Right lobe of liver (tissue), 6 donors: ENCODE results near the gene SYMPK. TPM values are rescaled to one million over a fixed set of nuclear protein-coding genes. Genes with fewer than 3 reads are reported as not detected.
"Not testable (repeated sequence)": the region's sequence is repeated elsewhere in the genome, so short reads cannot be mapped to it uniquely, and the experiment has no call there.

Experiments
- ATAC-seq, 4 donors: fragments of 200-7000 bp; cut with Tn5 transposase; one replicate each; pipeline ENCODE4 v1.9.1; 2020; ENCODE audit warnings: mild to moderate bottlenecking in 4 of 4, moderate library complexity in 4 of 4
- DNase-seq, 3 donors: peaks; one replicate each; pipeline ENCODE4 v3.0.0-alpha.2; 2020
- H3K27ac ChIP-seq, 3 donors: fragments of 200-600 bp; one replicate each; pipeline ENCODE4 v1.8.0; 2022
- H3K27me3 ChIP-seq, 2 donors: fragments of 200-600 bp; one replicate each; pipeline ENCODE4 v1.8.0; 2022
- H3K36me3 ChIP-seq, 4 donors: fragments of 200-600 bp; sonication (generic) in 1 of 4; one replicate each; pipeline versions ENCODE4 v1.5.1 to v1.8.0; 2017 to 2022; ENCODE audit warnings: control low read depth in 1 of 4
- H3K4me1 ChIP-seq, 4 donors: fragments of 200-600 bp; sonication (generic) in 1 of 4; one replicate each; pipeline versions ENCODE4 v1.5.1 to v1.8.0; 2017 to 2022; ENCODE audit warnings: control low read depth in 1 of 4
- H3K4me3 ChIP-seq, 3 donors: fragments of 200-600 bp; one replicate each; pipeline ENCODE4 v1.8.0; 2022
- H3K9me3 ChIP-seq, 4 donors: fragments of 200-600 bp; sonication (generic) in 1 of 4; one replicate each; pipeline versions ENCODE4 v1.5.1 to v1.8.0; 2017 to 2022; ENCODE audit warnings: control low read depth in 1 of 4
- POLR2A ChIP-seq: fragments of 450-650 bp; IDR thresholded peaks from one replicate; pipeline ENCODE4 v1.6.1; 2017; ENCODE audit warnings: antibody characterized with exemption, mild to moderate bottlenecking
- WGBS: methylation state at CpG from one replicate; pipeline ENCODE4 v1.1.6; 2018; ENCODE audit warnings: low coverage, low lambda C conversion rate; ENCODE audit not compliant: insufficient coverage; ENCODE audit errors: missing lambda C conversion rate; 5-methylcytosine and 5-hydroxymethylcytosine counted together
- intact Hi-C, 2 donors: fragments of 100-400 bp; cut with DNase I; formaldehyde crosslinking; loops; one replicate each; pipeline versions ENCODE4 v1.11.2 to v1.14.1; 2022
- total RNA-seq, 6 experiments: library from RNA; depleted of rRNA in 2 of 6; stranded (reverse); fragments of >200 nt in 2 of 6; fragmentation: NEBNext Ultra II Directional in 3 of 6; extraction: Animal tissue kit (Norgen Biotek cat#: 25700) in 3 of 6; gene quantifications; one replicate each; pipeline versions ENCODE4 v1.1.0 to v1.2.4, GENCODE V29; 2016 to 2023
- TF ChIP-seq, protein P1 (sequence below), 4 donors: fragments of 200-600 bp in 3 of 4; fragments of 450-650 bp in 1 of 4; IDR thresholded peaks; one replicate each; pipeline versions ENCODE4 v1.5.1 to v1.8.0; 2016 to 2022; ENCODE audit warnings: antibody characterized with exemption in 4 of 4, mild to moderate bottlenecking in 2 of 4
- donor health status: DM: no; HTN: yes; CAD: no.
- donor health status: DM: no; HTN: no; CAD: no.
- donor health status: DM: no; HTN: no; CAD: no.
- donor health status: DM: no; HTN: yes; CAD: no.
- donor health status: DM: no; HTN: yes; CAD: no.

The SYMPK gene
- total RNA-seq, 6 experiments from 2014 or later = 31.1 to 50.1 (median 42.0) TPM

DNA sequence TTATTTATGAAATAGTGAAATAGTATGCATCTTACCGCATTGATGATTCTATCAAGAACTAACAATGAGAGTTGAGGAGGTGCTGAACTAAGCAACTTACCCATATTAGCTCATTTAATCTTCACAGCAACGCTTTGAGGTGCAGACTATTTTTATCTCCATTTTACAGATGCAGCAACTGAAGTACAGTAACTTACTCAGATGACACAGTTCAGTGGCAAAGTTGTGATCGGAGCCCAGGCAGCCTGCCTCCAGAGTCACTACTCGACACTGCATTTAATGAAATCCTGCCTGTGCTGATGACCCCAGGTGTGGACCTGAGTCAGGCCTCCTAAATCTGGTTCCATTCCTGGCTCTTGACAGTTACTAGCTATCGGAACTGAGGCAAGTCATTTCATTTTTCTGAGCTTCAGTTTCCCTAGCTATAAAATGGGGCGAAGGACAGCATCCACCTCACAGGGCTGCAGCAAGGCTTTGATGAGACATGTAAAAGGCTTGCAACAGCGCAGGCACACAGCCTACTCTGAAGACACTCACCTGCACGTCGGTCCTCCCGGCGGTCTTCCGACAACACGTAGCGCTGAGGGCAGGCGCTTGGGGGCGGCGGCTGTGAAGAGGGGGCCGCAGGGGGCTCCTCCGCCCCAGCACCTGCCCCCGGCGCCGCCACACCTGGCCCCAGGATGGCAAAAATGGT lies 37.9 kb upstream of the SYMPK start:
- Histone ChIP-seq H3K4me1 (peaks cover 0 to 15% (median 5%) of the 10 kb centered on the region in 4 donors), H3K27ac (no peak overlapping the region), H3K36me3 (peaks cover 0 to 6% (median 2%) of the 10 kb centered on the region in 4 donors), H3K9me3 (no peaks in the 10 kb centered on the region), H3K4me3 (peak overlapping the region in 2 of 3 donors; percentile 62), H3K27me3 (no peaks in the 10 kb centered on the region)
- intact Hi-C loops = no loop called here
- no peak for DNase-seq
- no peak for TF ChIP-seq POLR2A
- TF ChIP-seq, protein P1, sequence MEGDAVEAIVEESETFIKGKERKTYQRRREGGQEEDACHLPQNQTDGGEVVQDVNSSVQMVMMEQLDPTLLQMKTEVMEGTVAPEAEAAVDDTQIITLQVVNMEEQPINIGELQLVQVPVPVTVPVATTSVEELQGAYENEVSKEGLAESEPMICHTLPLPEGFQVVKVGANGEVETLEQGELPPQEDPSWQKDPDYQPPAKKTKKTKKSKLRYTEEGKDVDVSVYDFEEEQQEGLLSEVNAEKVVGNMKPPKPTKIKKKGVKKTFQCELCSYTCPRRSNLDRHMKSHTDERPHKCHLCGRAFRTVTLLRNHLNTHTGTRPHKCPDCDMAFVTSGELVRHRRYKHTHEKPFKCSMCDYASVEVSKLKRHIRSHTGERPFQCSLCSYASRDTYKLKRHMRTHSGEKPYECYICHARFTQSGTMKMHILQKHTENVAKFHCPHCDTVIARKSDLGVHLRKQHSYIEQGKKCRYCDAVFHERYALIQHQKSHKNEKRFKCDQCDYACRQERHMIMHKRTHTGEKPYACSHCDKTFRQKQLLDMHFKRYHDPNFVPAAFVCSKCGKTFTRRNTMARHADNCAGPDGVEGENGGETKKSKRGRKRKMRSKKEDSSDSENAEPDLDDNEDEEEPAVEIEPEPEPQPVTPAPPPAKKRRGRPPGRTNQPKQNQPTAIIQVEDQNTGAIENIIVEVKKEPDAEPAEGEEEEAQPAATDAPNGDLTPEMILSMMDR (IDR thresholded peaks at IDR 0.05) = no peak
- 62% methylated on average over 8 of the region's 22 CpGs for WGBS
- no peak for ATAC-seq

DNA sequence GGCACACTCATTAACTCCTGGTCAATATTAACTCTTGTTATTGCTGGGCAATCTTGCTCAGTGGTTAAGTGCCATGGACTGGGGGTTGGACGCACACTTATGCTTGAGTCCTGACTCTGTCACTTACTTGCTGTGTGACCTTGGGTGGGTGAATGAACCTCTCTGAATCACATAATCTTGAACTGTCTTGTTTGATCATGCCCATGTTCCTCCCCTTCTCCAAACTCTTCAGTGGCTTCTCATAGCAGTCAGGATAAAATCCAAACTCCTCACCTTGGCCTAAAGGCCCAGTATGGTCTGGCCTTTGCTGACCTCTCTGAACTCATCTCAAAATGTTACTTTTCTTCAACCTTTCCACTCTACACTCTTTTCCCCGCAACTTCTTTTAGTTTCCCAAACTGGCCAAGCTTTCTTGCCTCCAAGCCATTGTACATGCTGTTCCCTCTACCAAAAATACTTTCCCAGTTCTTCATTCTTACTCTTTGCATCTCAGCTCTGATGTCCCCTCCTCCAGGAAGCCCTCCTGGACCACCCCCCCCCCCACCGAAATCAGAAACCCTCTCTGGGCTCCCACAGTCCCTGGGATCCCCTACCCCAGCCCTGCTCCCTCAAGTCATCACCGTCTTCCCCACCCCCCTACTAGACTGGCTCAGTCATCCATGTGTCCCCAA lies 37.1 kb upstream of the SYMPK start:
- intact Hi-C loops = loop anchor here in 1 of 2 donors (10.0 kb wide), 1 partner anchor 85 kb away; the partner anchor contains the start of gene RSPH6A
- ATAC-seq (no peak), DNase-seq (no peak)
- TF ChIP-seq, protein P1 (IDR thresholded peaks at IDR 0.05) = no peak
- no peak for TF ChIP-seq POLR2A
- 93% methylated on average over 4 of the region's 4 CpGs for WGBS
- H3K27ac ChIP-seq = no peak overlapping the region
- peaks cover 0 to 15% (median 5%) of the 10 kb centered on the region in 4 donors for H3K4me1 ChIP-seq
- peaks cover 0 to 9% (median 2%) of the 10 kb centered on the region in 4 donors for H3K36me3 ChIP-seq
- no peak overlapping the region for H3K4me3 ChIP-seq
- H3K27me3 ChIP-seq = no peaks in the 10 kb centered on the region
- no peaks in the 10 kb centered on the region for H3K9me3 ChIP-seq

DNA sequence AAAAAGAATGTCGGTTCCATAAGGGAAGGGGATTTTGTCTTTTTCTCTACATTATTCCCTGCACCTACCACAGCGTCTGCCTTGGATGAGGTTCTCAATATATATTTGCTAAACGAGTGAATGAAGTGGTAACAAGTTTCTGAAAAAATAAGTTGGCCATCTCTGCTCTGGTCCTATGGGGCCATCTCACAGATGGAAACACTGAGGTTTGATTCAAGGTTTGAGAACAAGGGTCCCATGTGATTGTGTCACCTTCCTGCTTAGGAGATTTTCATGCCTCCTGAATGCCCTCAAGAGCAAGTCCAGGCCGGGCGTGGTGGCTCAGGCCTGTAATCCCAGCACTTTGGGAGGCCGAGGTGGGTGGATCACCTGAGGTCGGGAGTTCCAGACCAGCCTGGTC lies 36.3 kb upstream of the SYMPK start:
- Histone ChIP-seq H3K4me1 (peaks cover 0 to 15% (median 5%) of the 10 kb centered on the region in 4 donors), H3K36me3 (peaks cover 0 to 9% (median 2%) of the 10 kb centered on the region in 4 donors), H3K27me3 (no peaks in the 10 kb centered on the region), H3K9me3 (no peaks in the 10 kb centered on the region), H3K4me3 (no peak overlapping the region), H3K27ac (no peak overlapping the region)
- ATAC-seq = no peak
- TF ChIP-seq, protein P1 (IDR thresholded peaks at IDR 0.05) = no peak
- no peak for TF ChIP-seq POLR2A
- 97% methylated on average over 3 of the region's 7 CpGs for WGBS
- intact Hi-C loops = loop anchor here in 1 of 2 donors (10.0 kb wide), 1 partner anchor 84 kb away; the partner anchor contains the start of gene RSPH6A
- no peak for DNase-seq

DNA sequence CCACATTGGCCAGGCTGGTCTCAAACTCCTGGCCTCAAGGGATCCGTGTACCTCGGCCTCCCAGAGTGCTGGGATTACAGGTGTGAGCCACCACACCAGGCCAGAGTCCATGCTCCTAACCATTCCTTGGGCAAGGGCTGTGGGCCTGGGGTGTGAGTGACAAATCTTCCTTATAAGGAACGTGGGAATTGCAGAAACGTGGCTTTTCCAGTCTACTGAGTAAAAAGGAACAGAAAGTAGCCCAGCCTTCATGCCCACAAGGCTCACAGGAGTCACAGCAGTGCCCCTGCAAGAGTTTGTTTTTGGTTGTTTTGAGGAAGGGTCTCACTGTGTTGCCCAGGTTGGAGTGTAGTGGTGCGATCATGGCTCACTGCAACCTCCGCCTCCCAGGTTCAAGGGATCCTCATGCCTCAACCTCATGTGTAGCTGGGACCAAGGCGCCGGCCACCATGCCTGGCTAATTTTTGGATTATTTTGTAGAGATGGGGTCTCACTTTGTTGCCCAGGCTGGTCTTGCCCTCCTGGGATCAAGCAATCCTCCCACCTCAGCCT lies 34.4 kb upstream of the SYMPK start:
- WGBS = 73% methylated on average over 2 of the region's 8 CpGs
- H3K4me3 ChIP-seq = no peak overlapping the region
- intact Hi-C loops = loop anchor here in 1 of 2 donors (10.0 kb wide), 1 partner anchor 83 kb away; the partner anchor contains the start of gene RSPH6A

DNA sequence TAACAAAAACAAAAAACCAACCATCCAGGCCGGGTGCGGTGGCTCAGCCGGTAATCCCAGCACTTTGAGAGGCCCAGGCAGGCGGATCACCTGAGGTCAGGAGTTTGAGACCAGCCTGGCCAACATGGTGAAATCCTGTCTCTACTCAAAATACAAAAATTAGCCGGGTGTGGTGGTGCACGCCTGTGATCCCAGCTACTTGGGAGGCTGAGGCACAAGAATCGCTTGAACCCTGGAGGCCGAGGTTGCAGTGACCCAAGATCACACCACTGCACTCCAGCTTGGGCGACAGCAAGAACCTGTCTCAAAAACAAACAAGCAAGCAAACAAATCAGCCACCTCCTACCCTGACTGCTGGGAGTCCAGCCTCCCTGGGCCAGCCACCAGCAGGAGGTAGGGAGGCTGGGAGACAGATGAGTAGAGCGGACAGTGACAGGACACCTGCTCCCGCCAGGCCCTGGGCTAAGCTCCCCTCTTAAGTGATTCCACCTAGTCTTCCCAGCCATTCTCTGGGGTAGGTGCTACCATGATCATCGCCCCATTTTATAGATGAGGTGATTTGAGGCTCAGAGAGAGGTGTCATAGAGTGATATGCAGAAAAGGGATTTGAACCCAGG lies 33.1 kb upstream of the SYMPK start:
- not testable (repeated sequence) for H3K9me3 ChIP-seq, H3K36me3 ChIP-seq, ATAC-seq, H3K4me1 ChIP-seq, DNase-seq, H3K4me3 ChIP-seq, H3K27me3 ChIP-seq, H3K27ac ChIP-seq
- intact Hi-C loops = loop anchor here in 1 of 2 donors (10.0 kb wide), 1 partner anchor 81 kb away; the partner anchor contains the start of gene RSPH6A
- 92% methylated on average over 7 of the region's 12 CpGs for WGBS

More for the DNA sequence above, 34.4 kb upstream of the SYMPK start:
- no peaks in the 10 kb centered on the region for H3K9me3 ChIP-seq
- DNase-seq (no peak), ATAC-seq (no peak)
- no peaks in the 10 kb centered on the region for H3K27me3 ChIP-seq
- H3K27ac ChIP-seq = no peak overlapping the region
- peaks cover 0 to 9% (median 2%) of the 10 kb centered on the region in 4 donors for H3K36me3 ChIP-seq
- no peak for TF ChIP-seq POLR2A
- TF ChIP-seq, protein P1 (IDR thresholded peaks at IDR 0.05) = no peak
- H3K4me1 ChIP-seq = peaks cover 0 to 10% (median 5%) of the 10 kb centered on the region in 4 donors
